Hematopoietic multipotent progenitor cell treated with erythropoietin and hydrocortisone succinate and interleukin-3 and kit ligand, for 17 days (in vitro differentiated cells): Measurements from ENCODE around the gene RNASE7.

Experiments
- DNase-seq: peaks from one replicate; pipeline ENCODE4 v3.0.0-alpha.2; 2015; ENCODE audit warnings: low spot score

The RNASE7 gene

GRCh38 chr14:21087294-21088091, 45.3 kb downstream of the RNASE7 start:
- DNase-seq, result no peak

GRCh38 chr14:21088687-21089086, 46.5 kb downstream of the RNASE7 start:
- no peak for DNase-seq

- no peak for DNase-seq
Observed at GRCh38 chr14:21089271-21089670, 47.1 kb downstream of the RNASE7 start.

GRCh38 chr14:21089877-21090193, 47.7 kb downstream of the RNASE7 start:
- no peak for DNase-seq

GRCh38 chr14:21090194-21090939, 48.2 kb downstream of the RNASE7 start:
- DNase-seq, result peak; percentile 30

GRCh38 chr14:21090940-21091663, 48.9 kb downstream of the RNASE7 start:
- no peak for DNase-seq

- DNase-seq, result no peak
Observed at GRCh38 chr14:21091821-21092272, 49.7 kb downstream of the RNASE7 start.

GRCh38 chr14:21092273-21093011, 50.3 kb downstream of the RNASE7 start:
- peak; percentile 87 for DNase-seq

GRCh38 chr14:21093018-21093417, 50.9 kb downstream of the RNASE7 start:
- no peak for DNase-seq
